Chondrocyte (in vitro differentiated cells): ENCODE results near the gene CALR. TPM values are rescaled to one million over a fixed set of nuclear protein-coding genes. Genes with fewer than 3 reads are reported as not detected.

Experiments
- DNase-seq: peaks from one replicate; pipeline ENCODE4 v3.0.0; 2021; ENCODE audit warnings: mixed read lengths, low spot score
- H3K27ac Mint-ChIP-seq: one replicate; pipeline ENCODE4 v1.8.0; 2021; ENCODE audit warnings: mild to moderate bottlenecking, moderate library complexity, mixed read lengths; ENCODE audit not compliant: unreplicated experiment
- H3K27me3 Mint-ChIP-seq: 2 replicates; pipeline ENCODE4 v1.8.0; 2021; ENCODE audit warnings: low read depth, mixed read lengths
- H3K36me3 Mint-ChIP-seq: 2 replicates; pipeline ENCODE4 v1.8.0; 2021; ENCODE audit warnings: low read depth, mixed read lengths
- H3K4me1 Mint-ChIP-seq: 2 replicates; pipeline ENCODE4 v1.8.0; 2021; ENCODE audit warnings: low read depth, mild to moderate bottlenecking, mixed read lengths
- H3K4me3 Mint-ChIP-seq: one replicate; pipeline ENCODE4 v1.8.0; 2021; ENCODE audit warnings: mild to moderate bottlenecking, moderate library complexity, mixed read lengths; ENCODE audit not compliant: unreplicated experiment
- H3K9me3 Mint-ChIP-seq: 2 replicates; pipeline ENCODE4 v1.8.0; 2021; ENCODE audit warnings: low read depth, mixed read lengths
- total RNA-seq: library from RNA; stranded (reverse); gene quantifications from 3 replicates; pipeline ENCODE4 v1.2.1, GENCODE V29; 2021
- TF ChIP-seq, protein P1 (sequence below): fragments of 200-600 bp; sonication (generic); IDR thresholded peaks from 2 replicates; pipeline ENCODE4 v1.5.0; 2021; ENCODE audit warnings: antibody characterized with exemption, mild to moderate bottlenecking, moderate library complexity

The CALR gene
- total RNA-seq, 1 donor from 2014 or later = 1,165 TPM

GRCh38 chr19:12935071-12935470, 3.3 kb upstream of the CALR start:
- H3K36me3 Mint-ChIP-seq = peaks cover 12% of the 10 kb centered on the region
- H3K4me1 Mint-ChIP-seq = peaks cover 34% of the 10 kb centered on the region
- no peak for DNase-seq
- TF ChIP-seq, protein P1, sequence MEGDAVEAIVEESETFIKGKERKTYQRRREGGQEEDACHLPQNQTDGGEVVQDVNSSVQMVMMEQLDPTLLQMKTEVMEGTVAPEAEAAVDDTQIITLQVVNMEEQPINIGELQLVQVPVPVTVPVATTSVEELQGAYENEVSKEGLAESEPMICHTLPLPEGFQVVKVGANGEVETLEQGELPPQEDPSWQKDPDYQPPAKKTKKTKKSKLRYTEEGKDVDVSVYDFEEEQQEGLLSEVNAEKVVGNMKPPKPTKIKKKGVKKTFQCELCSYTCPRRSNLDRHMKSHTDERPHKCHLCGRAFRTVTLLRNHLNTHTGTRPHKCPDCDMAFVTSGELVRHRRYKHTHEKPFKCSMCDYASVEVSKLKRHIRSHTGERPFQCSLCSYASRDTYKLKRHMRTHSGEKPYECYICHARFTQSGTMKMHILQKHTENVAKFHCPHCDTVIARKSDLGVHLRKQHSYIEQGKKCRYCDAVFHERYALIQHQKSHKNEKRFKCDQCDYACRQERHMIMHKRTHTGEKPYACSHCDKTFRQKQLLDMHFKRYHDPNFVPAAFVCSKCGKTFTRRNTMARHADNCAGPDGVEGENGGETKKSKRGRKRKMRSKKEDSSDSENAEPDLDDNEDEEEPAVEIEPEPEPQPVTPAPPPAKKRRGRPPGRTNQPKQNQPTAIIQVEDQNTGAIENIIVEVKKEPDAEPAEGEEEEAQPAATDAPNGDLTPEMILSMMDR = no peak
- H3K27ac Mint-ChIP-seq = no peak overlapping the region
- no peaks in the 10 kb centered on the region for H3K27me3 Mint-ChIP-seq
- no peaks in the 10 kb centered on the region for H3K9me3 Mint-ChIP-seq
- H3K4me3 Mint-ChIP-seq = no peak overlapping the region

GRCh38 chr19:12936582-12936981, 1.8 kb upstream of the CALR start:
- DNase-seq = no peak
- Mint-ChIP-seq H3K9me3 (no peaks in the 10 kb centered on the region), H3K4me1 (peaks cover 48% of the 10 kb centered on the region), H3K27ac (no peak overlapping the region), H3K27me3 (no peaks in the 10 kb centered on the region), H3K4me3 (no peak overlapping the region), H3K36me3 (peaks cover 22% of the 10 kb centered on the region)
- TF ChIP-seq, protein P1 = no peak

DNA sequence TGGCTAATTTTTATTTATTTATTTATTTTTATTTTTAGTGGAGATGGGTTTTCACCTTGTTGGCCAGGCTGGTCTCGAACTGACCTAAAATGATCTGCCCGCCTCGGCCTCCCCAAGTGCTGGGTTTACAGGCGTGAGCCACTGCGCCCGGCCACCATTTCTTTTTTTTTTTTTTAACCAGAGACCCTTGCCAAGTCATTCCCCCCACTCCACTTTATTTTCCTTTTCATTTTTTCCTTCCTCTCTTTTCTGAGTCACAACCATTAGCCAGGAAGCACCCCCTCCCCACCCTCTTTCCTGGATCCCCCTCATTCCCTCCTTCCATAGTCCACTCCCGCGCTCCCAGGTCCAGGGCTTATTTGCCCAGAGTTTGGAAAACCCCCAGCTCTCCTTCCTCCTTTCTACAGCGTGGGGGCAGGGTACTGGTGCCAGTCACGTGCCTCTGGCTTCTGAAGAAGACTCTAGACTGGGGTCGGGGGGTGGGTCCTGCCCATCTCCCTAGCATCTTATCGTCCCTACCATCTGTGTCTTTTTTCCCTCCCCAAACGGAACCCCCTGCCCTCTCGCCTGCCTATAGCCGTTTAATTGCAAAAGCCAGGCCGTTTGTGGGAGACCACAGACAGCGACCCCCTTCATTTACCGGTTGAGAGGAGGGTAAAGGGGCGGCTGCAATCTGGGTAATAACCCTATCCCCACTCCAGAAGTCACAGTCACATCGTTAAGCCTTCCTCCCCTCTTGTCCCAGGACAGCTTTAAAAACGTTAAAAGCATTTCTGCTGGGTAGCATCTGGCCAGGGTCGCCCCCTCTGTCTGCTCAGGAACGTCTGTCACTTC, 1.1 kb upstream of the CALR start:
- Mint-ChIP-seq H3K9me3 (no peaks in the 10 kb centered on the region), H3K4me1 (peaks cover 53% of the 10 kb centered on the region), H3K4me3 (peak overlapping the region; percentile 97), H3K27ac (peak overlapping the region; percentile 94), H3K27me3 (no peaks in the 10 kb centered on the region), H3K36me3 (peaks cover 23% of the 10 kb centered on the region)
- TF ChIP-seq, protein P1 = no peak
- no peak for DNase-seq

GRCh38 chr19:12938779-12939601, 581 bp downstream of the CALR start:
- Mint-ChIP-seq H3K36me3 (peaks cover 33% of the 10 kb centered on the region), H3K27me3 (no peaks in the 10 kb centered on the region), H3K27ac (peak overlapping the region; percentile 94), H3K4me3 (peak overlapping the region; percentile 97), H3K9me3 (no peaks in the 10 kb centered on the region), H3K4me1 (peaks cover 54% of the 10 kb centered on the region)
- TF ChIP-seq, protein P1 = peak; percentile 61
- DNase-seq = no peak

DNA sequence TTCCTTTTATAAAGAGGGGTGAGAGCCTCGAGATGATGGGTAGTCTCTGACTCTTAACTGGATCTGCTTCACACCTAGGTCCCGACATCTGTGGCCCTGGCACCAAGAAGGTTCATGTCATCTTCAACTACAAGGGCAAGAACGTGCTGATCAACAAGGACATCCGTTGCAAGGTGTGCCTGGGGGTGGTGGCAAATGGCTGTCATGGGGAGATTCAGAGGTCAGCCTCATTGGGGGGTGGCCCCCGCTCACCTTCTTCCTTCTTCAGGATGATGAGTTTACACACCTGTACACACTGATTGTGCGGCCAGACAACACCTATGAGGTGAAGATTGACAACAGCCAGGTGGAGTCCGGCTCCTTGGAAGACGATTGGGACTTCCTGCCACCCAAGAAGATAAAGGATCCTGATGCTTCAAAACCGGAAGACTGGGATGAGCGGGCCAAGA, 1.6 kb downstream of the CALR start:
- H3K27me3 Mint-ChIP-seq = no peaks in the 10 kb centered on the region
- DNase-seq = no peak
- TF ChIP-seq, protein P1 = no peak
- peak overlapping the region; percentile 94 for H3K27ac Mint-ChIP-seq
- H3K4me3 Mint-ChIP-seq = peak overlapping the region; percentile 97
- peaks cover 37% of the 10 kb centered on the region for H3K36me3 Mint-ChIP-seq
- H3K9me3 Mint-ChIP-seq = no peaks in the 10 kb centered on the region
- H3K4me1 Mint-ChIP-seq = peaks cover 58% of the 10 kb centered on the region
